GM19328 (cell line): ENCODE data around the gene SLC22A7.

Source experiments
- ATAC-seq: cut with Tn5 transposase; IDR thresholded peaks from one replicate; pipeline ENCODE4 v1.9.1; 2021; ENCODE audit warnings: mild to moderate bottlenecking, moderate library complexity; ENCODE audit not compliant: unreplicated experiment

Gene SLC22A7

GRCh38 chr6:43265564-43265963, 32.5 kb upstream of the SLC22A7 start:
- no peak for ATAC-seq

DNA sequence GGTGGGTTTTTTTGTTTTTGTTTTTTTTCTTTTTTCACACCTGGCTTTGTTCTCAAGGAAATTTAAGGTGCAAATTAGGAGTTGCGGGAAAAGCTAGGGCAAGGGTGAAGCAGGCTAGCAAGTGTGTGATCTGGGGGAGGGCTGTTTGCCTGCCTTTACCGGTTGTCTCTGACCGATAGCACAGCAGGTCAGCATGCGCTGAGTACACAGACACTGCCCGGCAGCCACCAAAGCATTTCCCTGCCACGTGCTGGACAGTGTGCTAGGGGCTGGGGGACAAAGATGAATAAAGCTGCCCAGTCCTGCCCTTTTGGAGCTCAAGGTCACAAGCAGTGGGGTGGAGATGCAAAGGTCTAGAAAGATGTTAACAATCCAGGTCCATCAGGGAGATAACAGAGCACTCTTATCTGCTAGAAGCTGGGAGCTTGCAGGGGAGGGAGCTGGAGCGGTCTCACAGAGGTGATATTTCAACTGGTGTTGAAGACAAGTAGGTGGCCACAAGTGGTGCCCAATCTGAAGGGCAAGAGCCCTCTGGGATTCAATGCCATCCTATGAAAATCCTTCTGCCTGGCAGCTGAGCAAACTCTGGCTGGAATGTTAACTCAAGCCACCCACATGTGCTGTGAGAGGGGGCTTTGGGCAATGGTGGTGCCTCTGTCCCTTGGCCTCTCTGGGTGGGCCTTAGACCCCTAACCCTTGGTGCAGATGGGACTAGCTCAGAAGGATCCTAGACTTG, 30.3 kb upstream of the SLC22A7 start:
- ATAC-seq = no peak

- no peak for ATAC-seq
Measured at GRCh38 chr6:43268355-43268700, 29.7 kb upstream of the SLC22A7 start.

DNA sequence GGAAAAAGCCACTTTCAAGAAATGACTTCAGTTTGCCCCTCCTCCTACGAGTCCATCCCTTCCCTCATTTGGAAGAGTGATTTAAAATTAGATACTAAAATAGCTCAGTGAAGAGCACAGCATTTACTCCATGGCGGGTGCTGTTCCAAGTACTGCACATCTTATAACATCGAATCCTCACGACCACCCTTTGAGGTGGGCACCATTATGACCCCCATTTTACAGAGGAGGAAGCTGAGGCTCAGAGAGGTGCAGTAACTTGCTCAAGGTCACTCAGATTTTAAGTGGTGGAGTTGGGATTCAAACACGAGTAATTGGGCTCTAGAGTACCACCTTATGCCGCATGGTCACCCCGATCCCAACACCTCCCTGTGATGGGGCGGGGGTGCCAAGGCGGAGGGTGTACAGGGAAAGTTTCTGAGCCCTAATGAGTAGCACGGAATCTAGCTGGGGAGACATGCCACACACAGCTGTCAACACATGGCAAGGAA, 29.2 kb upstream of the SLC22A7 start:
- no peak for ATAC-seq

DNA sequence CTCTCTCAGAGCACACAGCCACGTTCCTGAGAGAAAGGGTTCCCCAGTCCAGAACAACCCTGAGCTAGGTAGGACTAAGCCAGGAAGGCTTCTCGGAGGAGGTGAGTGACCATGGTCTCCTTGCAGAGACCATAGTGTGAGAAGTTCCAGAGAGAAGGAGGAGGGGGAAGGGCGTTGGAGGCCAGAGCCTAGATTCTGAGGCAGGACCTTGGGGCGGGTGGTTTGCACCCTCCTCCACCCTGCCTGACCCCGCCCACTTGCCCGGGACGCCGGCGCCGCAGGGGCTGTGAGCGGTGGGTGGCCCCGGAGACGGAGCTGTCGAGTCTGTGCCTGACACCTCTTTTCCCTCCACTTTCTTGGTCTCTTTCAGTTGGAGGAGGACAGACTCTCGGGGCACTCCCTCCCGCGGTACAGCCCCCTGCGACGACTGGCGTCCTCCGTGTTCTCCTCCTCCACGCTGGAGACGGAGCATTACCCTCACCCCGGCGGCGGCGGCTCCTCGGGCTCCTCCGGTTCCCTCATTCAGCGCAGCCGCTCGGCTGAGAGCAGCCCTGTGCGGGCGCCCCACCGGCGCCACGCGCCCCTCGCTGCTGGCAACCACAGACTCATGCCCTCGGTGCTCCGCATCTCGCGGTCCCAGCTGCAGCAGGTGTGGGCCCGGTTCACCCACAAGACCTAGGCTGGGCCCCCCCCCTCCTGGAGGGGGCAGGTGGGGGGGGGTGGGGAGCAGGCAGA, 28.6 kb upstream of the SLC22A7 start:
- ATAC-seq = no peak

DNA sequence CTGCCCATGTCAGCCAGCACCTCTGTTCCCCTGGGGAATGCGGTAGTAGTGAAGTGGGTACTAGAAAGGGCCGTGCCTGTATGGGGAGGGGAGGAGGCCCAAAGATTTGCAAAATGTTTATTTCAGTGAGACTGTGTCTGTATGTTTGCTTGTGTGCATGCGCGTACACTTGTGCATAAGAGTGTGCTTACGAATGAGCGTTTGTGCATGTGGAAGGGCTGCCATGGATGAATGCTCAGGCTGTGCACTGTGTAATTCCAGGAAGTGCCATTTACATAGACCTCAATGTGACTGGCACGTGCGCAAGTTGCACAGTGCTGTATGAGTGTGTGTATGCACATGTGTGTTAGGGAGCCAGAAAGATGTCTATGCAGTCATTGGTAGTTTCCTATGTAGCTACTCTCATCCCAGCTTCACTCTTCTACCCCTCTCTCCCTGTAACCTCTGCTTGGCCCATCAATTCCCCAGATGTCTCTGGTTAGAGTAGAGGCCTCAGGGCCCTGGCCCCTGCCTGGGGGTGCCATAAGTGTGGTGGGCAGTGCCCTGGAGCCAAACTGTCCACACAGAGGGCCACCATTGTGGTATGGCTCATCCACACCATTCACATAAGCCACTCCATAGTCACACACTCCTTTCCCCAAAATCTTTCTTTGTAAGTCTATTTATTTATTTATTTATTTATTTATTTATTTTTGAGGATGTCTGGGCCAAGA, 26.8 kb upstream of the SLC22A7 start:
- no peak for ATAC-seq

- no peak for ATAC-seq
Measured at GRCh38 chr6:43271944-43272343, 26.1 kb upstream of the SLC22A7 start.

GRCh38 chr6:43273707-43274106, 24.4 kb upstream of the SLC22A7 start:
- no peak for ATAC-seq

GRCh38 chr6:43274127-43274915, 23.7 kb upstream of the SLC22A7 start:
- no peak for ATAC-seq

DNA sequence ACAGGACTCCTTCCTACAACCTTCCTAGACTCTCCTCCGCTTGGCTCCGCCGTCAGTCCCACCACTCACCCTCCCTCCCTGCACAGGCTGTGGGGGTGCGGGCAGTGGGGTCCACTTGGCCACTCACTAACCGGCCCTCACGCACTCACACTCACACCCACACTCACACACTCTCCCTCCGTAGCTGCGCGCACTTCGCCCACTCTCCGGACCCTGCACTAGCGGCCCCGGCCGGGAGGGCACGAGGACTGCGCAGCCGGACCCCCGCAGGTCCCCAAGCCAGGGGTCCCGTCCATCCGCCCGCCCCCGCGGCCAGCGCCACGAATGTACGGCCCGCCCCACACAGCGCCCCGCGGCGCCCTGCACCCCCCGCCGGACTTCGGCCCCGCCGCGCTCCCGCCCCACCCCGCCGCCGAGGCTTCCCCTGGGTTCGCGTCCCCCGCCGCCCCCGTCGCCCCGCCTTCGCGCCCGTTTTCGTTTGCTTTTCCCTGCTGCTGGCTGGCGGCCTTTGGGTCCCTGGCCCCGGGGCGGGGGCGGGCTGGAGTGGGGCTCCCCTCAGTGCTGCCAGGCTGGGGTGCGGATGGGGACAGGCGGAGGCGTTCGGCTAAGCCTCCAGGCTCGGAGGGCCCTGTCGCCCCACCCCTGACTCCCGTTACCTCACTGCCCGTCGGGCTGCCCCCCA, 23.0 kb upstream of the SLC22A7 start:
- ATAC-seq = no peak

DNA sequence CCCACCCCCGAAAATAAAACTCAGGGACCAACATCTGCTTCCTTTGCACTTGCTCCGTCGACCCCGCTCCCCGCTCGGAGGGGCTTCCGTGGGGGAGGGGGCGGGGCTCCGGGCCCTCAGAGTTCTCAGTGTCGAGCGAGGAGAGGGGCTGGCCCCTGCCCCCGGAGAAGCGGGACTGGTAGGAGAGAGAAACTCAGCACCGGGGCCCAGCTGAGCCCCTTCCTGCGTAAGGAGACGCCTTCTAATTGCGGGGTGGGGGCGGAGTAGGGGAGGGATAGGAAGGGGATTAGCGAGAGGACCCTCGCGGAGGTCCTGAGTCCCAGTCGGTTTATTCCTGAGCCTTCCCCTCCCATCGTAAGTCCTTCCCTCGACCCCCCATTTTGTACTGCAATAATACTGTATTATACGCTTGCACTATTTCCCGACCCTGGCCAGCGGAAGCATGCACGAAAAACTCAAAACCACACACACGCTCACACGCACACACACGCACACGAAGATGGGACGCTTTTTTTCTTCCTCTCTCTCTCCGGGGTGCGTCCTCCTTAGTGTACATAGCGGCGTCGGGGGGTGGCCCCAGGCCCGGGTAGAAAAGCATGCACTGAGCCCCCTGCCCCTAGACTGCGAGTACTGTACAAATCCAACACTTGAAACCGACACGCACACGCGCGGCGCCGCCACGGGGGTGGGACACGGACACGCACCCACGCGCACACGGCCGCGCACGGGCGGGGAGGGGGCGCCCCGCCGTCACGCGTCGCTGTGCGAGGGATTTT, 22.1 kb upstream of the SLC22A7 start:
- ATAC-seq = no peak

DNA sequence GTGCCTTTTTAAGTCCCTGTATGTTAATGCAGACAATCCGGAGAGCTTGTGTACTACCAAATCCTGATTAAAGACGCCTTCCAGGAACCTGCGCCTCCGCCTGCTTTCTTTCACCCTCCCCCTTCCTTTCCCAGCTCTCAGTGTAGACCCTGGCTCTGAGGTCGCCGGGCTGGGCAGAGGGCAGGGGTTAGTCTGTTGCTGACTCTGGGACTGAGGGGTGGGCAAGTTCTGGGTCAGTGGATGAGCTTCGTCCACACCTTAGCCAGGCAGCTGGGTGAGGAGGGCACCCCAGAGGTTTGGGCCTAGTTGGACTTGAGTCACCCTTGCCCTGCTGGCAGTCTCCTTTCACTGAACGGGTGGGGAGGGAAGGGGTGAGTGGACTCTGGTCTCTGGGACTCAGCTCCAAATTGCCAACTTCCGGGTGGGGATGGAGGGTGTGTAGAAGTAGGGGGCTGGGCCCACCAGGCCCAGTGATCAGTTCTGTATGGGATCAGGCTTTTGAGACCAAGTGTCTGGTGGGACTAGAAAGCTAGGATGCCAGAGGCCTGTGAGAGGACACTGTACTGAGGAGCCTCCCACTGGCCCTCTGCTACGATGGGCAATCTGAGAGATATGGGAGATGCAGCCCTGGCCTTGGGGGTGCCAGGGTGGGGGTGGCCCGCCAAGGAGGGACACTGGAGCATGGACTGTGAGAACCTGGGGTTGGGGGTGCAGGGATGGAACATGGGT, 21.3 kb upstream of the SLC22A7 start:
- no peak for ATAC-seq

DNA sequence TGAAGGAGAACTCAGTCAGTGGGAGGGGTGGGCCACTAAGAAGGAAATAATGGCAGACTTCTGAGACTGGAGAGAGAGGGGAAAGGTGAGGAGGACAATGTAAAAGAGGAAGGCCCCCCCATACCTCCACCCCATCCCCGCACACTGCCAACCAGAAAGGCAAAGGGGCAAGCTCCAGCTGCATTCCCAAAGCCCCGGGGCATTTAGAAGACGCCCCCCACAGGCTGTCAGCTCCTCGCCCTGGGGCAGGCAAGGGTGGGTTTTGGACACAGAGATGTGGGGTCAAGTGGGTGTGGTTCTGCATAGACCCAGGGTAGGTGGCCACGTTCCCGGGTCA, 20.8 kb upstream of the SLC22A7 start:
- no peak for ATAC-seq

GRCh38 chr6:43277643-43278523, 20.2 kb upstream of the SLC22A7 start:
- no peak for ATAC-seq

- ATAC-seq = no peak
Measured at GRCh38 chr6:43278524-43279078, 19.5 kb upstream of the SLC22A7 start.

- ATAC-seq = no peak
Measured at GRCh38 chr6:43280234-43280633, 17.8 kb upstream of the SLC22A7 start.

- no peak for ATAC-seq
Measured at GRCh38 chr6:43282060-43282459, 16.0 kb upstream of the SLC22A7 start.
